Measurements from ENCODE around the gene ATPAF1.

DNA sequence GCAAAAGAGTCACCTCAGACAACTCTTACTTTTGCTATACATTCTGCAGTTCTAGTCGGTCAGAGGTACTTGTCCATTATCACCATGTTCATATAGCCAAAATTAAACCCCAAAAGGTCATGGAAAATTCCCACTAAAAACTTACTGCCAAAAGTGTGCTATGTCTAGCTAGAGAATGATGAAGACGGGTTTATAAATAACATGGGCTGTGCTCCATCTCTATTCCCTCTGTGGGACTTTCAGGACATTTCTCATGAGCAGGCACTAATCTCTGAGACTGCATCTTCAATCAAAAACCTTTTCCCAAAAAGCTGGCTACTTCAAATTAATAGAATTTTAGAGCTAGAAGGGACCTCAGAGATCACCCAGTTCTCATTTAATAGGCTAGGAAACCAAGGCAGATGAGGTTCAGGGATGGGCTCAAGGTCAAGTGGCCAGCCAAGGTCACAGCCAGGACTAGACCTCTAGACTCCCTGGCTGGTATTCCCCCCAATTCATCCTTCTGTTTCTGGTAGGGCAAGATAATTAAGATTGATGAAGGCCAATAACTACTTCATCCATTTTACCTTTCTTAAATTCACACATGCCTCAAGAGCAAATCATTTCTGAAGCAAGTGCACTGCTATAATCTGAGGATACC, 30.6 kb downstream of the ATPAF1 start:
- TF ChIP-seq, protein P1, sequence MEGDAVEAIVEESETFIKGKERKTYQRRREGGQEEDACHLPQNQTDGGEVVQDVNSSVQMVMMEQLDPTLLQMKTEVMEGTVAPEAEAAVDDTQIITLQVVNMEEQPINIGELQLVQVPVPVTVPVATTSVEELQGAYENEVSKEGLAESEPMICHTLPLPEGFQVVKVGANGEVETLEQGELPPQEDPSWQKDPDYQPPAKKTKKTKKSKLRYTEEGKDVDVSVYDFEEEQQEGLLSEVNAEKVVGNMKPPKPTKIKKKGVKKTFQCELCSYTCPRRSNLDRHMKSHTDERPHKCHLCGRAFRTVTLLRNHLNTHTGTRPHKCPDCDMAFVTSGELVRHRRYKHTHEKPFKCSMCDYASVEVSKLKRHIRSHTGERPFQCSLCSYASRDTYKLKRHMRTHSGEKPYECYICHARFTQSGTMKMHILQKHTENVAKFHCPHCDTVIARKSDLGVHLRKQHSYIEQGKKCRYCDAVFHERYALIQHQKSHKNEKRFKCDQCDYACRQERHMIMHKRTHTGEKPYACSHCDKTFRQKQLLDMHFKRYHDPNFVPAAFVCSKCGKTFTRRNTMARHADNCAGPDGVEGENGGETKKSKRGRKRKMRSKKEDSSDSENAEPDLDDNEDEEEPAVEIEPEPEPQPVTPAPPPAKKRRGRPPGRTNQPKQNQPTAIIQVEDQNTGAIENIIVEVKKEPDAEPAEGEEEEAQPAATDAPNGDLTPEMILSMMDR (conservative IDR thresholded peaks at IDR 0.05): no peak
- no peak for TF ChIP-seq EZH2 (IDR thresholded peaks at IDR 0.05; ENCODE audit: low read depth)
